Activated T-helper 2 cell treated with anti-CD3 and anti-CD28 coated beads, Interferon-gamma antibody, Interleukin-2, Interleukin-4, amounts not matched to agents 10 μg/mL and 5 μg/mL and 100 μg/mL, durations not matched to agents 14 hours and 24 hours and 36 hours (primary cell): ENCODE data around the gene ERAL1. TPM values are rescaled to one million over a fixed set of nuclear protein-coding genes. Genes with fewer than 3 reads are reported as not detected.
"Not testable (repeated sequence)": the region's sequence is repeated elsewhere in the genome, so short reads cannot be mapped to it uniquely, and the experiment has no call there.

Experiments
- DNase-seq: peaks from one replicate; pipeline ENCODE4 v3.0.0; 2021; ENCODE audit warnings: low spot score
- H3K27ac Mint-ChIP-seq: one replicate; pipeline ENCODE4 v1.8.0; 2021; ENCODE audit warnings: mixed read lengths
- H3K27me3 Mint-ChIP-seq: one replicate; pipeline ENCODE4 v1.8.0; 2021; ENCODE audit warnings: low read depth, mixed read lengths
- H3K36me3 Mint-ChIP-seq: one replicate; pipeline ENCODE4 v1.8.0; 2021; ENCODE audit warnings: low read depth, mixed read lengths
- H3K4me1 Mint-ChIP-seq: one replicate; pipeline ENCODE4 v1.8.0; 2021; ENCODE audit warnings: low read depth, mixed read lengths
- H3K4me3 Mint-ChIP-seq: one replicate; pipeline ENCODE4 v1.8.0; 2021; ENCODE audit warnings: low read depth, mild to moderate bottlenecking, moderate library complexity, mixed read lengths
- H3K9me3 Mint-ChIP-seq: one replicate; pipeline ENCODE4 v1.8.0; 2021; ENCODE audit warnings: mixed read lengths
- intact Hi-C: fragments of 100-400 bp; cut with micrococcal nuclease; formaldehyde crosslinking; loops from one replicate; pipeline ENCODE4 v1.15.1; 2023
- total RNA-seq: library from RNA; stranded (reverse); gene quantifications from 2 replicates; pipeline ENCODE4 v1.2.3, GENCODE V29; 2022

The ERAL1 gene
- total RNA-seq, 1 donor from 2014 or later = 60.4 TPM

- H3K4me1 Mint-ChIP-seq = peaks cover 54% of the 10 kb centered on the region
Measured at GRCh38 chr17:28899212-28899815, 44.5 kb downstream of the ERAL1 start.

GRCh38 chr17:28900986-28901726 is 46.3 kb downstream of the ERAL1 start:
- Mint-ChIP-seq H3K9me3 (no peaks in the 10 kb centered on the region), H3K27me3 (no peaks in the 10 kb centered on the region), H3K36me3 (peaks cover 51% of the 10 kb centered on the region), H3K4me1 (peaks cover 44% of the 10 kb centered on the region), H3K4me3 (peak overlapping the region; percentile 90), H3K27ac (no peak overlapping the region)
- no peak for DNase-seq
- intact Hi-C loops = no loop called here

More at GRCh38 chr17:28899212-28899815, 44.5 kb downstream of the ERAL1 start:
- intact Hi-C loops = no loop called here
- no peaks in the 10 kb centered on the region for H3K9me3 Mint-ChIP-seq
- H3K27ac Mint-ChIP-seq = peak overlapping the region; percentile 15
- H3K4me3 Mint-ChIP-seq = peak overlapping the region; percentile 20
- H3K27me3 Mint-ChIP-seq = no peaks in the 10 kb centered on the region
- no peak for DNase-seq
- H3K36me3 Mint-ChIP-seq = peaks cover 48% of the 10 kb centered on the region

- Mint-ChIP-seq H3K4me1 (peaks cover 36% of the 10 kb centered on the region), H3K27ac (peak overlapping the region; percentile 86), H3K4me3 (peak overlapping the region; percentile 90), H3K36me3 (peaks cover 53% of the 10 kb centered on the region), H3K27me3 (no peaks in the 10 kb centered on the region), H3K9me3 (no peaks in the 10 kb centered on the region)
- intact Hi-C loops = loop anchor here (1.0 to 2.0 kb wide), 7 partner anchors 9 to 175 kb away; partner anchors contain the start of genes ERAL1 and TLCD1
- no peak for DNase-seq
Measured at GRCh38 chr17:28901866-28902818, 47.3 kb downstream of the ERAL1 start.

GRCh38 chr17:28902819-28903545 is 48.2 kb downstream of the ERAL1 start, which contains the start of gene DHRS13:
DHRS13 (minus strand) TSS chr17:28903079; CDS start chr17:28902944, 135 bp downstream.
- H3K4me1 Mint-ChIP-seq = peaks cover 32% of the 10 kb centered on the region
- peak within 1 kb of the TSS; percentile 90 for H3K4me3 Mint-ChIP-seq
- intact Hi-C loops = loop anchor here (1.0 to 2.0 kb wide), 7 partner anchors 10 to 176 kb away; partner anchors contain the start of genes ERAL1 and TLCD1
- peak; percentile 91 for DNase-seq
- no peaks in the 10 kb centered on the region for H3K9me3 Mint-ChIP-seq
- no peaks in the 10 kb centered on the region for H3K27me3 Mint-ChIP-seq
- peak within 1 kb of the TSS; percentile 86 for H3K27ac Mint-ChIP-seq
- peaks cover 56% of the 10 kb centered on the region for H3K36me3 Mint-ChIP-seq

- not testable (repeated sequence) for H3K9me3 Mint-ChIP-seq, DNase-seq, H3K27me3 Mint-ChIP-seq
- H3K36me3 Mint-ChIP-seq = peaks cover 54% of the 10 kb centered on the region
- H3K4me1 Mint-ChIP-seq = peaks cover 28% of the 10 kb centered on the region
- intact Hi-C loops = loop anchor here (2.0 kb wide), 6 partner anchors 23 to 177 kb away; partner anchors contain the start of genes ERAL1 and TLCD1
- peak overlapping the region; percentile 68 for H3K27ac Mint-ChIP-seq
- peak overlapping the region; percentile 66 for H3K4me3 Mint-ChIP-seq
Measured at GRCh38 chr17:28903546-28903841, 48.7 kb downstream of the ERAL1 start.

- Mint-ChIP-seq H3K4me3 (no peak overlapping the region), H3K4me1 (peaks cover 18% of the 10 kb centered on the region), H3K27ac (no peak overlapping the region), H3K27me3 (no peaks in the 10 kb centered on the region), H3K36me3 (peaks cover 52% of the 10 kb centered on the region), H3K9me3 (no peaks in the 10 kb centered on the region)
- intact Hi-C loops = no loop called here
- DNase-seq = no peak
Measured at GRCh38 chr17:28904800-28905199, 50.0 kb downstream of the ERAL1 start.

GRCh38 chr17:28906276-28906675 is 51.5 kb downstream of the ERAL1 start:
- H3K4me3 Mint-ChIP-seq = no peak overlapping the region
- no peaks in the 10 kb centered on the region for H3K9me3 Mint-ChIP-seq
- intact Hi-C loops = no loop called here
- DNase-seq = no peak
- H3K27ac Mint-ChIP-seq = no peak overlapping the region
- H3K4me1 Mint-ChIP-seq = peaks cover 12% of the 10 kb centered on the region
- peaks cover 56% of the 10 kb centered on the region for H3K36me3 Mint-ChIP-seq
- H3K27me3 Mint-ChIP-seq = no peaks in the 10 kb centered on the region

- Mint-ChIP-seq H3K4me3 (no peak overlapping the region), H3K36me3 (peaks cover 55% of the 10 kb centered on the region), H3K27me3 (no peaks in the 10 kb centered on the region), H3K27ac (no peak overlapping the region), H3K4me1 (peaks cover 7% of the 10 kb centered on the region), H3K9me3 (no peaks in the 10 kb centered on the region)
- no peak for DNase-seq
- intact Hi-C loops = no loop called here
Measured at GRCh38 chr17:28906706-28907438, 52.1 kb downstream of the ERAL1 start.

GRCh38 chr17:28907709-28908475 is 53.1 kb downstream of the ERAL1 start:
- Mint-ChIP-seq H3K27me3 (no peaks in the 10 kb centered on the region), H3K36me3 (peaks cover 61% of the 10 kb centered on the region), H3K9me3 (no peaks in the 10 kb centered on the region), H3K27ac (no peak overlapping the region), H3K4me1 (peaks cover 4% of the 10 kb centered on the region), H3K4me3 (no peak overlapping the region)
- DNase-seq = no peak
- intact Hi-C loops = no loop called here

- intact Hi-C loops = no loop called here
- H3K4me3 Mint-ChIP-seq = no peak overlapping the region
- H3K9me3 Mint-ChIP-seq = no peaks in the 10 kb centered on the region
- H3K4me1 Mint-ChIP-seq = no peaks in the 10 kb centered on the region
- H3K36me3 Mint-ChIP-seq = peaks cover 69% of the 10 kb centered on the region
- H3K27me3 Mint-ChIP-seq = no peaks in the 10 kb centered on the region
- H3K27ac Mint-ChIP-seq = no peak overlapping the region
- DNase-seq = no peak
Measured at GRCh38 chr17:28908640-28909167, 53.9 kb downstream of the ERAL1 start.

GRCh38 chr17:28910534-28910933 is 55.7 kb downstream of the ERAL1 start:
- Mint-ChIP-seq H3K9me3 (peaks cover 3% of the 10 kb centered on the region), H3K27ac (no peak overlapping the region), H3K36me3 (peaks cover 78% of the 10 kb centered on the region), H3K4me3 (no peak overlapping the region), H3K4me1 (peaks cover 8% of the 10 kb centered on the region), H3K27me3 (no peaks in the 10 kb centered on the region)
- intact Hi-C loops = no loop called here
- no peak for DNase-seq
